NAMALWA (cell line): Measurements from ENCODE around the gene SCN9A.
"Not testable (repeated sequence)": the region's sequence is repeated elsewhere in the genome, so short reads cannot be mapped to it uniquely, and the experiment has no call there.

Source experiments
- DNase-seq: peaks from one replicate; pipeline ENCODE4 v3.0.0-alpha.2; 2015; ENCODE audit warnings: low spot score

Gene SCN9A

GRCh38 chr2:166334805-166335204, 40.9 kb downstream of the SCN9A start:
- DNase-seq, result no peak

DNA sequence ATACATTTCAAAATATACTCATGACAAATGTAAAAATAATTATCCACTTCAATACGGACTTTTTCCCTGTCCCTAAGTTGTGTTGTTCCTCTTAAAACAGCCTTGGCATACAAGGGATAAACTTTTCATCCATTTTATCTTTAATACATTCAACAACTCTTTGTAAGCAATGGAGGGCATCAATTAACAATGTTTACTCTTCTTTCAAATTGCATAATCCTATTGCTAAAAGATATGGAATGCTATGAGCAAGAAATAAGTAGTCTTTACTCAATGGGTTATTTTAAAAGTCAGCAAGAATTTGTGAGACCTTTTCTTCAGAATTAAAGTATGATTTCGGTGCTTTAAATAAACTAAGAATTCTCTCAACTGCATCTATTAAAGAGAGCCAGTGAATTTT, 41.9 kb downstream of the SCN9A start:
- no peak for DNase-seq

DNA sequence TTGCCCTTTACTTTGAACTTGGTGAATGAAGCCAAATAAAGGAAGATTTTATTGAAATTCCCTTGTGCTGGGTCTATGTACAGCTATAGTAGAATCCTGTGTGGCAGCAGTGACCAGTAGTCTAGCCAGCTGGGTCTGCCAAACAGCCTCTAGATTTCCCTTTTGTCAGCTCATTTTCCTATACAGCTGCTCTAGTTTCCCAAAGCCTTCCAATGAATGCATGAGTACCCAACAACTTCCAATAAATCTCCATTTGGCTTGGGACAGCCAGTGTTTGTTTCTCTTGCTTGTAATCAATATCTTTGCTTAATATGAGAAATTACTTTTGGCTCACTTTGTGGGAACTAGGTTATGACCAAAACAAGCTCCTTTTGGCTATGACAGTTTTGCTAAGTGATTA, 43.6 kb downstream of the SCN9A start:
- no peak for DNase-seq

- no peak for DNase-seq
These were observed 44.3 kb downstream of the SCN9A start for GRCh38 chr2:166331468-166331867.

GRCh38 chr2:166329465-166329864, 46.3 kb downstream of the SCN9A start:
- no peak for DNase-seq

- no peak for DNase-seq
These were observed 47.6 kb downstream of the SCN9A start for GRCh38 chr2:166328147-166328546.

DNA sequence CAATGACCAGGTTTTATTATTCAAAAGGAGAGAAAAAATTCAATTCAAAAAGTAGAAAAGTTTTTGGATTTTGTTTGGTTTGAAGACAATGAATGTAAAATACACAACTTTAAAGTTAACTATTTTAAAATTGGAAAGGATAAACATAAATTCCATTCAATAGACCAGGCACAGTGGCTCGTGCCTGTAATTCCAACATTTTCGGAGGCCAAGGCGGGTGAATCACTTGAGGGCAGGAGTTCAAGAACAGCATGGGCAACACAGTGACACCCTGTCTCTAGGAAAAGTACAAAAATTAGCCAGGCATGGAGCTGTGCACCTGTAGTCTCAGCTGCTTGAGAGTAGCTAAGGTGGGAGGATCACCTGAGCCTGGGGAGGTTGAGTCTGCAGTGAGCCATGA, 54.7 kb downstream of the SCN9A start:
- DNase-seq, result no peak

GRCh38 chr2:166314022-166314759, 61.6 kb downstream of the SCN9A start:
- DNase-seq, result no peak

- DNase-seq, result not testable (repeated sequence)
These were observed 62.9 kb downstream of the SCN9A start for GRCh38 chr2:166312863-166313262.

- no peak for DNase-seq
These were observed 68.4 kb downstream of the SCN9A start for GRCh38 chr2:166307326-166307725.

DNA sequence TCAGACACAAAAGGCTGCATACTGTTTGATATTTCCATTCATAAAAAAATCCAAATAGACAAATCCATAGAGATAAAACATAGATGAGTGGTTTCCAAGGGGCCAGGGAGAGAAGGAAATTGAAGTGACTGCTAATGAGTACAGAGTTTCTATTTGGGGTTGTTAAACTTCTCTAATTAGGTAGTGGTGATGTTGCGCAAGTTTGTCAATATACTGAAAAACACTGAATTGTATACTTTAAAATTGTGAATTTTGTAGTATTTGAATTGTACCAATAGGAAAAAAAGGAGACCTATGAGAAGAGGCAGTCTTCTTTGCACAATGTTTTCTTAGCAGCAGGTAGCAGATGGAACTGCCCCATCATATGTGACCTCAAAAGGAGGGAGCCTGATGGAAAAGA, 71.1 kb downstream of the SCN9A start:
- DNase-seq, result no peak

- DNase-seq, result no peak
These were observed 73.7 kb downstream of the SCN9A start for GRCh38 chr2:166302036-166302435.

DNA sequence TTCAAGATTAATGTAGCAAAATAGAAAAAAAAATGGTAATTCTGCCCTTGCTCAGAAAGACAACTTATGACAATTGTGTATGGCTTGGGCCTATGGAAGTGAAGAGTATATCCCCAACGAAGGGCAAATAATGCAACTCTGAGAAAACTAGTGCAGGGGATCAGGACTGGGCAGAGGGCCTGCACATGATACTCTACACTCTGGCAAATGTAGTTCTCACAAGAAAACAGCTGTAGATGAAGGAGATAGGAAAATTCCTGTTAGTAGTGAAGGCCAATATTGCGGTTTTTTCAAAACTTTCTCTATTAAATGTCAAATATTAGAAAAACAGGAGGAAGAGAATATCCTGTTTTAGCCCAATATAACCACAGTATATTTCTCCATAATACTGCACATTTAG, 77.8 kb downstream of the SCN9A start:
- DNase-seq, result no peak

- no peak for DNase-seq
These were observed 81.8 kb downstream of the SCN9A start for GRCh38 chr2:166293984-166294383.

- DNase-seq, result no peak
These were observed 90.5 kb downstream of the SCN9A start for GRCh38 chr2:166285215-166285614.

GRCh38 chr2:166284359-166284758, 91.4 kb downstream of the SCN9A start:
- no peak for DNase-seq

- no peak for DNase-seq
These were observed 93.6 kb downstream of the SCN9A start for GRCh38 chr2:166282154-166282553.

DNA sequence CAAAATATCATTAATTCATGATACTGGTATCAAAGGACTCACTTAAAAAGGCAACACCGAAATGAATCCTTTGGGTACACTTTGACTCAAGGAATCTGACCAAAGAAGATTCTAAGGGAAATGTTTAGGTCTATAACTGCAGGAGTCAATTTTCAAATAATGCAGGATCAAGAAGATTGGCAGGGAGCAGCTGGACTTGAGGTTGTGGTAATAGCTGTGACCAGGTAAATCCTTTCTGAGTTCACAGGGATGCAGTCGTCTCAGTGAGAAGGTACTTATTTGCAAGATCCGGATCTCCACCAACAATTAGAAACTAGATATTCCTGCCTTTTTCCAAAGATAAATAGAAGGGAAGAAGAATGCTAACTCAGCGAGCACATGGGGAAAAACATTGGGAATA, 96.9 kb downstream of the SCN9A start:
- no peak for DNase-seq

GRCh38 chr2:166270376-166270775, 105.4 kb downstream of the SCN9A start:
- DNase-seq, result no peak

- DNase-seq, result no peak
These were observed 106.4 kb downstream of the SCN9A start for GRCh38 chr2:166269322-166269721.

GRCh38 chr2:166257859-166258258, 117.9 kb downstream of the SCN9A start:
- no peak for DNase-seq

GRCh38 chr2:166256896-166257295, 118.8 kb downstream of the SCN9A start:
- DNase-seq, result no peak

GRCh38 chr2:166249318-166249717, 126.4 kb downstream of the SCN9A start:
- no peak for DNase-seq

DNA sequence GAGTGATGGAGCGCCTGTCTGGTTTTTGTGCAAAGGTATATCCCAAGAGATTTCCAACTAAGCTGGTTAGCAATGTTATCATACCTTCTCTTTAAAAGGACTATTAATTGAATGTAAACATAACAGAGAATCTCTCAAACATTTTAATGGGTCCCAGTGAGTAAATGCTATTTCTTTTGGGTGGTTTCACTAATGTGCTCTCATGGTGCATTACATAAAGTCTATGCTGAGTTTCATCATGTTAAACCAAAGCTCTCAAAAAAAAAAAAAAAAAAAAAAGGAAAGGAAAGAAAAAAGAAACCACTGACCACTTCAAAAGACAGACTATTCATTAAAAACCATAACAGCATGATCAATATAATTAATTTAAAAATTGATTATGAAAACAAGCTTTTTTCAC, 128.8 kb downstream of the SCN9A start:
- DNase-seq, result no peak
